ACC112 (cell line): ENCODE measurements around the gene DMP1.
"Not testable (repeated sequence)": the region's sequence is repeated elsewhere in the genome, so short reads cannot be mapped to it uniquely, and the experiment has no call there.

Source experiments
- H2AFZ ChIP-seq: fragments of 200-600 bp; sonication (generic); one replicate; pipeline ENCODE4 v1.6.0; 2017; ENCODE audit warnings: antibody characterized with exemption, low read length; ENCODE audit not compliant: unreplicated experiment
- H3K27ac ChIP-seq: fragments of 200-600 bp; sonication (generic); 2 replicates; pipeline ENCODE4 v1.5.1; 2014; ENCODE audit warnings: low read depth, mild to moderate bottlenecking, antibody characterized with exemption, low read length, moderate library complexity
- H3K27me3 ChIP-seq: fragments of 200-600 bp; sonication (generic); 2 replicates; pipeline ENCODE4 v1.6.1; 2014; ENCODE audit warnings: mild to moderate bottlenecking, antibody characterized with exemption, low read length, moderate library complexity, mixed read lengths; ENCODE audit not compliant: insufficient read depth
- H3K36me3 ChIP-seq: fragments of 200-600 bp; sonication (generic); 2 replicates; pipeline ENCODE4 v1.6.1; 2016; ENCODE audit warnings: mild to moderate bottlenecking, antibody characterized with exemption, low read length, moderate library complexity, mixed read lengths; ENCODE audit not compliant: insufficient read depth
- H3K4me1 ChIP-seq: fragments of 200-600 bp; sonication (generic); one replicate; pipeline ENCODE4 v1.6.1; 2016; ENCODE audit warnings: low read length, mixed read lengths; ENCODE audit not compliant: insufficient read depth, unreplicated experiment, control insufficient read depth
- H3K4me3 ChIP-seq: fragments of 200-600 bp; sonication (generic); 2 replicates; pipeline ENCODE4 v1.5.1; 2014; ENCODE audit warnings: mild to moderate bottlenecking, low read depth, low read length
- H3K79me2 ChIP-seq: fragments of 200-600 bp; sonication (generic); one replicate; pipeline ENCODE4 v1.6.0; 2016; ENCODE audit warnings: low read length; ENCODE audit not compliant: control insufficient read depth, unreplicated experiment, insufficient read depth

The DMP1 gene

DNA sequence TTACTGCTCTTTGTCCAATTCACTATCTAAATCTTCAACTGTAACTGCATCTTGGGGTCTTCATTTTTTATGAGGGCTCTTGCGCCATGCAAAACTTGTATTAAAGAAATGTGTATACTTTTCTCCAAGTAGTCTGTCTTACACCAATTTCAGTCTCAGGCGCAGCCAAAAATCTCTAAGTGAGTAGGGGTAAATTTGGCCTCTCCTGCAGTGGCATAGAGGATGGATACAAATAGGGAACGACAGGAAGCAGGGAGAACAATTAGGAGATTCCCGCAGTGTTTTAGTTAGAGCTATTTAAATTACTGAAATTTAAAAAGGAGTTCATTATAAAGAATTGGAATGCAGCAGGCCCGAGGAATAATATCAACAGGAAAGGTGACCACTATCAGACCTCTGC, 30.2 kb downstream of the DMP1 start:
- Histone ChIP-seq H3K27ac (no peak overlapping the region), H3K79me2 (no peaks in the 10 kb centered on the region), H3K4me1 (no peaks in the 10 kb centered on the region), H3K4me3 (no peak overlapping the region), H3K36me3 (no peaks in the 10 kb centered on the region), H2AFZ (no peak overlapping the region), H3K27me3 (no peaks in the 10 kb centered on the region)

DNA sequence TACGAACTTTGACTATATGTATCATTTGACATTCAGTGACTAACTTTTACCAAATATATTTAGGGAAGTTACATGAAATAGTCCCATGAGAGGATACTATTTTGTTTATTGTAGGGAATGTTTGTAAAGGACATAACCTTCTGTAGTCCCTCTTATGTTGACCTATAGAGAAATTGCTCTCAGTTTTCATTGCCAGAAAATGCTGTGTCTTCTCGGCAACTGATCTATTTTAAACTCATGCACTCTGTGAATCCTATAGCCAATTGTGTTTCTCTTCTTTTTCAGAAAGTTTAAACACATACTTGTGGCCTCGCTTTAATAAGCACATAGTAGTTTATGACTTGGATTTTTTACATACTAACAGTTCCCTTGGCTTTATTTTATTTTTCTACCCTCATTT, 38.2 kb downstream of the DMP1 start:
- H3K79me2 ChIP-seq: no peaks in the 10 kb centered on the region
- H3K4me3 ChIP-seq: no peak overlapping the region
- no peaks in the 10 kb centered on the region for H3K27me3 ChIP-seq
- no peak overlapping the region for H3K27ac ChIP-seq
- H3K36me3 ChIP-seq: no peaks in the 10 kb centered on the region
- no peaks in the 10 kb centered on the region for H3K4me1 ChIP-seq
- H2AFZ ChIP-seq: no peak overlapping the region

GRCh38 chr4:87690947-87691346, 40.9 kb downstream of the DMP1 start:
- not testable (repeated sequence) for H3K4me3 ChIP-seq, H2AFZ ChIP-seq, H3K36me3 ChIP-seq, H3K27ac ChIP-seq, H3K79me2 ChIP-seq, H3K27me3 ChIP-seq, H3K4me1 ChIP-seq

GRCh38 chr4:87692060-87692459, 42.0 kb downstream of the DMP1 start:
- H3K27me3 ChIP-seq, H3K36me3 ChIP-seq, H3K79me2 ChIP-seq, H3K27ac ChIP-seq, H3K4me3 ChIP-seq, H3K4me1 ChIP-seq, H2AFZ ChIP-seq: not testable (repeated sequence)

GRCh38 chr4:87697272-87697671, 47.2 kb downstream of the DMP1 start:
- H3K27me3 ChIP-seq: 0 out of 2 replicates have a peak, but pooled peaks cover 6% of the 10 kb centered on the region
- no peak overlapping the region for H3K27ac ChIP-seq
- no peaks in the 10 kb centered on the region for H3K79me2 ChIP-seq
- H3K4me3 ChIP-seq: no peak overlapping the region
- no peaks in the 10 kb centered on the region for H3K4me1 ChIP-seq
- H3K36me3 ChIP-seq: no peaks in the 10 kb centered on the region
- H2AFZ ChIP-seq: no peak overlapping the region

- H3K27me3 ChIP-seq: 0 out of 2 replicates have a peak, but pooled peaks cover 6% of the 10 kb centered on the region
- no peaks in the 10 kb centered on the region for H3K79me2 ChIP-seq
- H3K4me3 ChIP-seq: no peak overlapping the region
- no peaks in the 10 kb centered on the region for H3K36me3 ChIP-seq
- no peak overlapping the region for H3K27ac ChIP-seq
- no peak overlapping the region for H2AFZ ChIP-seq
- no peaks in the 10 kb centered on the region for H3K4me1 ChIP-seq
Measured at GRCh38 chr4:87697945-87698344, 47.9 kb downstream of the DMP1 start.

- Histone ChIP-seq H3K4me3 (no peak overlapping the region), H3K27me3 (0 out of 2 replicates have a peak, but pooled peaks cover 6% of the 10 kb centered on the region), H3K36me3 (no peaks in the 10 kb centered on the region), H3K4me1 (no peaks in the 10 kb centered on the region), H2AFZ (no peak overlapping the region), H3K27ac (no peak overlapping the region), H3K79me2 (no peaks in the 10 kb centered on the region)
Measured at GRCh38 chr4:87698394-87698793, 48.3 kb downstream of the DMP1 start.

DNA sequence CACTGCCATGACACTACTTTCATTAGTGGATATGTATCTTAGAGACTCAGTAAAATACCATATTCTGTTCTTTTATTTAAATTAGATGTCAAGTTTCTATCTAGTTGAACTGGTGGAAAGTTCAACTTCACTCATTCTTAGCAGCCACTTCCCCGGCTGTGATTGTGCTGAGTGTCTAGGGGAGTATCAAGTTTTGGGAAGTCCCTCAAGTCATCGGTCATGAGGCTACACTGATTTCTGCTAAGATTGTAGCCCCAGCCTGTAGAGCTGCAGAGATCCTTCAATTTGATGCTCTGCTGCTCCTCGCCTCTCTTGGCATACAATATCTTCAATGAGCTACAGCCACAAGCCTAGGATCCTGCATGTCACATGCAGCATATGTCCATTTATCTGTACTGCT, 53.9 kb downstream of the DMP1 start:
- peaks cover 16% of the 10 kb centered on the region for H3K4me1 ChIP-seq
- no peak overlapping the region for H3K4me3 ChIP-seq
- no peak overlapping the region for H3K27ac ChIP-seq
- H3K36me3 ChIP-seq: no peaks in the 10 kb centered on the region
- no peaks in the 10 kb centered on the region for H3K27me3 ChIP-seq
- no peaks in the 10 kb centered on the region for H3K79me2 ChIP-seq
- no peak overlapping the region for H2AFZ ChIP-seq

DNA sequence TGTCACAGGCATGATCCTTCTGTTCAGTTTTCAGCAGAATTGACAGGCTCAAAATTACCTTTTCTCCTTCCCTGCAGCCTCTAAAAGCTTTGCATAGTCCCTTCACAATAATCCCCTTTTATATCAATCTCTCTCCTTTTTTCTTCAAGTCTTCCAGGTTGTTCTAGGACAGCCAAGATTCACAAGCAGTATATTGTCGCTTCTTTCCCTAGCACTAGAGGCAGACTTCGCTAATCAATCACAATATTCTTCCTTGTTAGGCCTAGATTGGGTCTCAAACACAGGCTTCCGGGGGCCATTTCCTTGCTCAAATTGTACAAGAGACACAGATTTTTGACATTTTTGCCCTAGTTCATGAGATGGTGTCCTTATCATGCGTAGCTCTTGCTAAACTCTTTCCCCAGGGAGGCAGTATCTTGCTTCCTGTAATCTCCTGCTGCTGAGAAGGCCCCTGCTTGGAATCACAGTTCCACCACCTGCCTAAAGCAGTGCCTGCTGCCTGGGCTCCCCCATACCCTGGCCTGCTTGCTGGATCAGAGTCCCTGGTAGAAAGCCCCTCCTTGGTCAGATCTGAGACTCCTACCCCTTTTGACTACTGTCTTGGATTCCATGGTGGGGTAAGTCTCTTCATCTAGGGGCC, 57.3 kb downstream of the DMP1 start:
- no peaks in the 10 kb centered on the region for H3K36me3 ChIP-seq
- H3K27ac ChIP-seq: no peak overlapping the region
- peaks cover 16% of the 10 kb centered on the region for H3K4me1 ChIP-seq
- no peaks in the 10 kb centered on the region for H3K79me2 ChIP-seq
- peak overlapping the region; percentile 77 for H2AFZ ChIP-seq
- no peaks in the 10 kb centered on the region for H3K27me3 ChIP-seq
- H3K4me3 ChIP-seq: no peak overlapping the region
